ENCODE results near the gene ITPR1. TPM values are rescaled to one million over a fixed set of nuclear protein-coding genes. Genes with fewer than 3 reads are reported as not detected.

ITPR1 gene
- total RNA-seq, 4 donors from 2014 or later: 15.3 to 50.2 (median 28.7) TPM

DNA sequence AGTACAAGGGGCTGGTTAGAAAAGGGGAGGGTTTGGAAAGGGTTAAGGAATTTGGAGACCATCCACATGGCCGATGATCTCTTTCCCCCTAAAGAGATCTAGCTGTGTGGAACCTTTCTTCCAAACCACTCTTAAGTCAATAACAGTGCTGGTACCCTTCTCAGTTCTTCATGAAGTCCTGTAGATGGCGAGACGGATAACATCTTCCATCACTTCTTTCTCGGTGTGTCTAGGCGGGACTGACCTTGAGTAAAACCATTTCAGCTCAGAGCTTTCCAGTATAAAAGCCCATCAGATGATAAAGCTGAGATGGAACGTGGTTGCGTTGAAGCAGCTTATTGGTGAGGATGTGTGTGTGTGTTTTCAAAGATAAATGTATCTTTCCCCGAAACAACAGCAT lies 334.6 kb downstream of the ITPR1 start:
- in situ Hi-C loops (cut with MboI; ENCODE audit: low pct_ligation_motif_present in 1 of 4, low pct_unique_long_range_greater_than_20kb in 1 of 4, low sequenced_read_pairs in 3 of 4) (loop anchor here in 1 of 4 donors (25.0 kb wide), 1 partner anchor 160 kb away; the partner anchor contains the start of gene BHLHE40), intact Hi-C loops (cut with DNase I; ENCODE audit: low total_unique reads) (no loop called here)
- H3K4me3 ChIP-seq: no peak overlapping the region
- 81 to 92% methylated on average over 5 to 8 of the region's 8 CpGs for WGBS, 2 donors (ENCODE audit: low coverage in 1 of 2)
- TF ChIP-seq POLR2A (IDR thresholded peaks at IDR 0.05): no peak
- no peak for TF ChIP-seq POLR2AphosphoS5 (IDR thresholded peaks at IDR 0.05)
- no peak for TF ChIP-seq EP300 (IDR thresholded peaks at IDR 0.05; ENCODE audit: low read depth)
- TF ChIP-seq, protein P1, sequence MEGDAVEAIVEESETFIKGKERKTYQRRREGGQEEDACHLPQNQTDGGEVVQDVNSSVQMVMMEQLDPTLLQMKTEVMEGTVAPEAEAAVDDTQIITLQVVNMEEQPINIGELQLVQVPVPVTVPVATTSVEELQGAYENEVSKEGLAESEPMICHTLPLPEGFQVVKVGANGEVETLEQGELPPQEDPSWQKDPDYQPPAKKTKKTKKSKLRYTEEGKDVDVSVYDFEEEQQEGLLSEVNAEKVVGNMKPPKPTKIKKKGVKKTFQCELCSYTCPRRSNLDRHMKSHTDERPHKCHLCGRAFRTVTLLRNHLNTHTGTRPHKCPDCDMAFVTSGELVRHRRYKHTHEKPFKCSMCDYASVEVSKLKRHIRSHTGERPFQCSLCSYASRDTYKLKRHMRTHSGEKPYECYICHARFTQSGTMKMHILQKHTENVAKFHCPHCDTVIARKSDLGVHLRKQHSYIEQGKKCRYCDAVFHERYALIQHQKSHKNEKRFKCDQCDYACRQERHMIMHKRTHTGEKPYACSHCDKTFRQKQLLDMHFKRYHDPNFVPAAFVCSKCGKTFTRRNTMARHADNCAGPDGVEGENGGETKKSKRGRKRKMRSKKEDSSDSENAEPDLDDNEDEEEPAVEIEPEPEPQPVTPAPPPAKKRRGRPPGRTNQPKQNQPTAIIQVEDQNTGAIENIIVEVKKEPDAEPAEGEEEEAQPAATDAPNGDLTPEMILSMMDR (IDR thresholded peaks at IDR 0.05): no peak
- H3K4me1 ChIP-seq: peaks cover 26 to 71% (median 48%) of the 10 kb centered on the region in 4 donors
- H3K27ac ChIP-seq: peak overlapping the region; percentile 81 to 88 (median 84)
- H3K9me3 ChIP-seq: no peaks in the 10 kb centered on the region
- DNase-seq: no peak
- no peaks in the 10 kb centered on the region for H3K27me3 ChIP-seq
- no peaks in the 10 kb centered on the region for H3K36me3 ChIP-seq

DNA sequence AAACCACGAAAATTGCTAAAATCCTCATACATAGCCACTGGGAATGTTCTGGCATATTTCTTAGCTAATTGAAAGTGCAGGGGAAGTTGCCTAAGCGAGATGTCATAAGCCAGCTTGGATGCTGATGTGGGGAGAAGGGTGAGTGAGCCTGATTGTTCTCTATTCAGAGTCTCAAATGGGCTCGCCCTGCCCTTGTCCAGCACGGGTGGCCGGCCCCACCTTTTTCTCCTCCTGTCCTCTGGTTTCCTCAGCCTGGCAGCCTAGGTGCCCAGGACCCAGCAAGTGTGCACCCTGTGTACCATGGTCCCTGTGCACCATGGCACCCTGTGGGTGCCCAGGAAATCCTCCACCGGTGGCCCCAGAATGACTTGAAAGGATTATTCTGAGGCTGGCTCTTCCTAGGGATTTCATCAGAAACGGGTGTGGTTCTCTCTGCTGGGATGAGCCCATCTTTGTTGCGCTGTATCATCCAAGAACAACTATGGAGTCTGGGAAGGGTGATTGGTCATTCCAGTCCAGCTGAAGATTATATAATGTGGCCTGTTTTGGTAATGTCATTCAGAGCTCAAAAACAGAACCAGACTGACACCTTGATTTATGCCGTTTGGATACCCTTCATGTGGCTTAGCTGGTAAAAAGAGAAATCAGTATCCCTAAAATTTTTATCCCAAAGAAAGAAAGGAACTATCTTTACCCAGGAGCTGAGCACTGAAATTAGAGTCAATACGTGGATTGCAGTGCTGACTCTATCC lies 335.3 kb downstream of the ITPR1 start:
- in situ Hi-C loops (cut with MboI; ENCODE audit: low pct_ligation_motif_present in 1 of 4, low pct_unique_long_range_greater_than_20kb in 1 of 4, low sequenced_read_pairs in 3 of 4): loop anchor here in 1 of 4 donors (25.0 kb wide), 1 partner anchor 159 kb away; the partner anchor contains the start of gene BHLHE40
- intact Hi-C loops (cut with DNase I; ENCODE audit: low total_unique reads): no loop called here
- 68 to 80% methylated on average over 3 to 10 of the region's 10 CpGs for WGBS, 2 donors (ENCODE audit: low coverage in 1 of 2)
- Histone ChIP-seq H3K27me3 (no peaks in the 10 kb centered on the region), H3K36me3 (no peaks in the 10 kb centered on the region), H3K4me3 (no peak overlapping the region), H3K9me3 (no peaks in the 10 kb centered on the region), H3K4me1 (peaks cover 26 to 71% (median 48%) of the 10 kb centered on the region in 4 donors), H3K27ac (peak overlapping the region; percentile 81 to 88 (median 84))
- no peak for DNase-seq
- TF ChIP-seq EP300 (IDR thresholded peaks at IDR 0.05; ENCODE audit: low read depth): no peak
- TF ChIP-seq, protein P1 (IDR thresholded peaks at IDR 0.05): no peak
- no peak for TF ChIP-seq POLR2AphosphoS5 (IDR thresholded peaks at IDR 0.05)
- TF ChIP-seq POLR2A (IDR thresholded peaks at IDR 0.05): no peak

DNA sequence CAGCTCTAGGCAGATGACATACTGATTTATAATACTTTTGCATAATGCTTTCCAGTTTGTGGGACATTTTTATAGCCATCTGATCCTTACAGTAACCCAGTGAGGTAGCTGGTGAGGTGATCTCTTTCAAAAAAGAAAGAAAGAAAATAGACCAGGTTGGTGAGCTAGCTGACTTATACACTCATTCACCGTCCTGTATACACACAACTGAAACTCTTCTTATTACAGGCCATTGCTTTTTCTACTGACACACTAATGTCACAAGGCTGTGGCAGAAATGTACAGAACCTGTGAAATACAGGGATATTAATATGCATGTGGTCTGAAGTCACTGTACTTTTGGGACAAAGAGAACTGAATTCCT lies 335.9 kb downstream of the ITPR1 start:
- Histone ChIP-seq H3K27ac (peak overlapping the region; percentile 81 to 88 (median 84)), H3K9me3 (no peaks in the 10 kb centered on the region), H3K36me3 (no peaks in the 10 kb centered on the region), H3K4me1 (peaks cover 26 to 73% (median 48%) of the 10 kb centered on the region in 4 donors), H3K27me3 (no peaks in the 10 kb centered on the region), H3K4me3 (no peak overlapping the region)
- no peak for DNase-seq
- in situ Hi-C loops (cut with MboI; ENCODE audit: low pct_ligation_motif_present in 1 of 4, low pct_unique_long_range_greater_than_20kb in 1 of 4, low sequenced_read_pairs in 3 of 4) (loop anchor here in 1 of 4 donors (25.0 kb wide), 1 partner anchor 158 kb away; the partner anchor contains the start of gene BHLHE40), intact Hi-C loops (cut with DNase I; ENCODE audit: low total_unique reads) (no loop called here)
- WGBS, 2 donors (ENCODE audit: low coverage in 1 of 2): 40 to 83% methylated on average over 1 of the region's 1 CpG
- TF ChIP-seq, protein P1 (IDR thresholded peaks at IDR 0.05): no peak

DNA sequence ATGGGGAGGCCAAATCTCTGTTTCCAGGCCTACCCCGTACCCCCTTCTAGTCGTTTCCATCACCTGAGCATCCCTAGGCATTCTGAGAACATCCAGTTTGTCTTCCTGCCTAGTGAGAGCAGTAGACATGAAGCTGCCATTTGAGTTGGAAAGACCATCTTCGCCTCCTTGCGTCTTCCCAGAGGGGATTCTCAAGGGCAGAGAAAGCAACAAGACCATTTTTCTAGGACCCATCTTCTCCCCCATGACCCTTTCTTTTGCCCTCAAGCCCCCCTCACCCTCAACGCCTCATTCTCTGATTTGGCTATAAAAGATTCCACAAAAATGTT lies 337.4 kb downstream of the ITPR1 start:
- H3K27ac ChIP-seq: peak overlapping the region; percentile 64 to 79 (median 68)
- H3K27me3 ChIP-seq: no peaks in the 10 kb centered on the region
- in situ Hi-C loops (cut with MboI; ENCODE audit: low pct_ligation_motif_present in 1 of 4, low pct_unique_long_range_greater_than_20kb in 1 of 4, low sequenced_read_pairs in 3 of 4) (loop anchor here in 1 of 4 donors (25.0 kb wide), 1 partner anchor 157 kb away; the partner anchor contains the start of gene BHLHE40), intact Hi-C loops (cut with DNase I; ENCODE audit: low total_unique reads) (no loop called here)
- peaks cover 20 to 60% (median 35%) of the 10 kb centered on the region in 4 donors for H3K4me1 ChIP-seq
- TF ChIP-seq POLR2AphosphoS5 (IDR thresholded peaks at IDR 0.05): no peak
- TF ChIP-seq POLR2A (IDR thresholded peaks at IDR 0.05): no peak
- no peak for TF ChIP-seq EP300 (IDR thresholded peaks at IDR 0.05; ENCODE audit: low read depth)
- TF ChIP-seq, protein P1 (IDR thresholded peaks at IDR 0.05): no peak
- H3K4me3 ChIP-seq: no peak overlapping the region
- no peaks in the 10 kb centered on the region for H3K9me3 ChIP-seq
- no peaks in the 10 kb centered on the region for H3K36me3 ChIP-seq
- WGBS, 2 donors (ENCODE audit: low coverage in 1 of 2): 81 to 89% methylated on average over 3 to 5 of the region's 5 CpGs
- no peak for DNase-seq
